Stimulated activated CD8-positive, alpha-beta memory T cell treated with anti-CD3 and anti-CD28 coated beads, Interleukin-4, amount 100 ng/mL, for 48 hours (primary cell): ENCODE results near the gene GALNT9.

Source experiments
- DNase-seq: peaks from one replicate; pipeline ENCODE4 v3.0.0-alpha.2; 2020

Gene GALNT9

GRCh38 chr12:132211326-132211725, 118.1 kb downstream of the GALNT9 start:
- DNase-seq = no peak

- no peak for DNase-seq
These were observed 119.0 kb downstream of the GALNT9 start for GRCh38 chr12:132210223-132211055.

GRCh38 chr12:132209619-132210222, 119.7 kb downstream of the GALNT9 start:
- DNase-seq = no peak

- DNase-seq = no peak
These were observed 121.1 kb downstream of the GALNT9 start for GRCh38 chr12:132208153-132208823.

- DNase-seq = no peak
These were observed 122.2 kb downstream of the GALNT9 start for GRCh38 chr12:132207083-132207775.

GRCh38 chr12:132206046-132206434, 123.3 kb downstream of the GALNT9 start:
- DNase-seq = no peak

GRCh38 chr12:132205271-132206045, 123.9 kb downstream of the GALNT9 start:
- DNase-seq = no peak

- DNase-seq = no peak
These were observed 124.6 kb downstream of the GALNT9 start for GRCh38 chr12:132204793-132205270.

- no peak for DNase-seq
These were observed 125.2 kb downstream of the GALNT9 start for GRCh38 chr12:132204063-132204792.

GRCh38 chr12:132202929-132203721, 126.3 kb downstream of the GALNT9 start:
- no peak for DNase-seq

GRCh38 chr12:132201391-132202120, 127.8 kb downstream of the GALNT9 start:
- no peak for DNase-seq

- no peak for DNase-seq
These were observed 128.6 kb downstream of the GALNT9 start for GRCh38 chr12:132200800-132201199.

GRCh38 chr12:132199526-132200319, 129.7 kb downstream of the GALNT9 start:
- DNase-seq = no peak

GRCh38 chr12:132199101-132199500, 130.3 kb downstream of the GALNT9 start:
- no peak for DNase-seq

GRCh38 chr12:132197581-132198354, 131.6 kb downstream of the GALNT9 start:
- no peak for DNase-seq

GRCh38 chr12:132196873-132197390, 132.5 kb downstream of the GALNT9 start:
- no peak for DNase-seq

GRCh38 chr12:132196038-132196872, 133.1 kb downstream of the GALNT9 start:
- DNase-seq = no peak
